SK-N-MC (cell line): ENCODE measurements around the gene ATXN7L2.

Experiments used
- DNase-seq: peaks from one replicate; pipeline ENCODE4 v3.0.0-alpha.2; 2011; ENCODE audit warnings: low read depth, low spot score
- H3K27ac ChIP-seq: fragments of 200-600 bp; sonication (generic); 2 replicates; pipeline ENCODE4 v1.5.1; 2016; ENCODE audit warnings: mixed run types
- H3K36me3 ChIP-seq: fragments of 200-600 bp; sonication (generic); 2 replicates; pipeline ENCODE4 v1.6.1; 2017; ENCODE audit warnings: antibody characterized with exemption, low read length, mixed read lengths; ENCODE audit not compliant: insufficient read depth
- H3K4me3 ChIP-seq: fragments of 200-600 bp; sonication (generic); 2 replicates; pipeline ENCODE4 v1.5.1; 2016
- H3K9ac ChIP-seq: fragments of 200-600 bp; sonication (generic); 2 replicates; pipeline ENCODE4 v1.8.0; 2017; ENCODE audit warnings: mixed run types, mixed read lengths; ENCODE audit not compliant: insufficient read length
- H3K9me3 ChIP-seq: fragments of 200-600 bp; sonication (generic); 2 replicates; pipeline ENCODE4 v1.6.1; 2017; ENCODE audit warnings: low read depth, mild to moderate bottlenecking, antibody characterized with exemption, low read length, moderate library complexity, mixed read lengths
- EZH2 ChIP-seq: fragments of 200-600 bp; sonication (generic); IDR thresholded peaks from one replicate; pipeline ENCODE4 v1.6.1; 2017; ENCODE audit warnings: antibody characterized with exemption
- FOXP2 ChIP-seq: optimal IDR thresholded peaks from 2 replicates; pipeline ENCODE3; 2011; ENCODE audit warnings: mild to moderate bottlenecking, moderate library complexity; ENCODE audit not compliant: insufficient read depth; ENCODE audit errors: extremely low read length, control extremely low read depth
- POLR2AphosphoS5 ChIP-seq: IDR thresholded peaks from 2 replicates; pipeline ENCODE4 v1.6.1; 2012; ENCODE audit warnings: mild to moderate bottlenecking, low read depth, low read length, borderline replicate concordance

The ATXN7L2 gene

GRCh38 chr1:109479901-109480300 is 3.8 kb upstream of the ATXN7L2 start:
- Histone ChIP-seq H3K36me3 (no peaks in the 10 kb centered on the region), H3K27ac (no peak overlapping the region), H3K9me3 (no peaks in the 10 kb centered on the region), H3K9ac (no peak overlapping the region), H3K4me3 (no peak overlapping the region)
- no peak for DNase-seq
- TF ChIP-seq POLR2AphosphoS5 (no peak), EZH2 (no peak), FOXP2 (no peak)

- no peak overlapping the region for H3K9ac ChIP-seq
- no peak overlapping the region for H3K4me3 ChIP-seq
- no peak for DNase-seq
- H3K36me3 ChIP-seq, result no peaks in the 10 kb centered on the region
- H3K27ac ChIP-seq, result no peak overlapping the region
- TF ChIP-seq EZH2 (no peak), FOXP2 (no peak), POLR2AphosphoS5 (no peak)
- H3K9me3 ChIP-seq, result no peaks in the 10 kb centered on the region
These were observed 2.1 kb upstream of the ATXN7L2 start for GRCh38 chr1:109481646-109482045.

GRCh38 chr1:109482242-109482641 is 1.5 kb upstream of the ATXN7L2 start:
- Histone ChIP-seq H3K36me3 (no peaks in the 10 kb centered on the region), H3K9me3 (no peaks in the 10 kb centered on the region), H3K27ac (no peak overlapping the region), H3K4me3 (no peak overlapping the region), H3K9ac (no peak overlapping the region)
- no peak for DNase-seq
- TF ChIP-seq POLR2AphosphoS5 (no peak), EZH2 (no peak), FOXP2 (no peak)

GRCh38 chr1:109482791-109483671 is 674 bp upstream of the ATXN7L2 start:
- peaks cover 5% of the 10 kb centered on the region; the same call in 1 of the 2 replicates for H3K36me3 ChIP-seq
- no peak overlapping the region for H3K27ac ChIP-seq
- H3K9ac ChIP-seq, result peak overlapping the region; percentile 16
- TF ChIP-seq POLR2AphosphoS5 (no peak), FOXP2 (no peak), EZH2 (no peak)
- DNase-seq, result no peak
- H3K9me3 ChIP-seq, result no peaks in the 10 kb centered on the region
- peak overlapping the region; percentile 75 for H3K4me3 ChIP-seq

- TF ChIP-seq FOXP2, result no peak
- TF ChIP-seq POLR2AphosphoS5, result no peak
- no peak for TF ChIP-seq EZH2
- peak overlapping the region; percentile 98 for H3K4me3 ChIP-seq
- peak overlapping the region; percentile 93; the same call in 1 of the 2 replicates for H3K27ac ChIP-seq
- peaks cover 6% of the 10 kb centered on the region; the same call in 1 of the 2 replicates for H3K36me3 ChIP-seq
- peak overlapping the region; percentile 96 for H3K9ac ChIP-seq
- no peaks in the 10 kb centered on the region for H3K9me3 ChIP-seq
- DNase-seq, result no peak
These were observed 842 bp downstream of the ATXN7L2 start for GRCh38 chr1:109484519-109484975.

- TF ChIP-seq FOXP2, result no peak
- no peak for TF ChIP-seq EZH2
- TF ChIP-seq POLR2AphosphoS5, result no peak
- H3K4me3 ChIP-seq, result peak overlapping the region; percentile 98
- no peak for DNase-seq
- peaks cover 6% of the 10 kb centered on the region; the same call in 1 of the 2 replicates for H3K36me3 ChIP-seq
- no peak overlapping the region for H3K27ac ChIP-seq
- H3K9me3 ChIP-seq, result no peaks in the 10 kb centered on the region
- peak overlapping the region; percentile 96 for H3K9ac ChIP-seq
These were observed 1.3 kb downstream of the ATXN7L2 start for GRCh38 chr1:109485001-109485400.

- TF ChIP-seq FOXP2 (no peak), POLR2AphosphoS5 (no peak), EZH2 (no peak)
- H3K36me3 ChIP-seq, result peaks cover 6% of the 10 kb centered on the region; the same call in 1 of the 2 replicates
- no peak overlapping the region for H3K27ac ChIP-seq
- no peak overlapping the region for H3K9ac ChIP-seq
- H3K4me3 ChIP-seq, result no peak overlapping the region
- no peaks in the 10 kb centered on the region for H3K9me3 ChIP-seq
- DNase-seq, result no peak
These were observed 3.6 kb downstream of the ATXN7L2 start for GRCh38 chr1:109487261-109487660.

GRCh38 chr1:109488201-109488600 is 4.5 kb downstream of the ATXN7L2 start:
- DNase-seq, result no peak
- Histone ChIP-seq H3K4me3 (no peak overlapping the region), H3K9ac (no peak overlapping the region), H3K27ac (no peak overlapping the region), H3K9me3 (no peaks in the 10 kb centered on the region), H3K36me3 (peaks cover 6% of the 10 kb centered on the region; the same call in 1 of the 2 replicates)
- TF ChIP-seq POLR2AphosphoS5 (no peak), FOXP2 (no peak), EZH2 (no peak)

- no peaks in the 10 kb centered on the region for H3K9me3 ChIP-seq
- TF ChIP-seq POLR2AphosphoS5 (no peak), FOXP2 (no peak), EZH2 (no peak)
- H3K4me3 ChIP-seq, result no peak overlapping the region
- peaks cover 6% of the 10 kb centered on the region; the same call in 1 of the 2 replicates for H3K36me3 ChIP-seq
- H3K27ac ChIP-seq, result no peak overlapping the region
- no peak overlapping the region for H3K9ac ChIP-seq
- DNase-seq, result no peak
These were observed 5.0 kb downstream of the ATXN7L2 start for GRCh38 chr1:109488696-109489095.
